SK-N-SH treated with all-trans-retinoic acid at 6 μM for 48 hours (cell line): ENCODE measurements around the gene SRGN.

Experiments
- ATAC-seq: fragments of 200-7000 bp; cut with Tn5 transposase; 3 replicates; pipeline ENCODE4 v1.9.1; 2020; ENCODE audit warnings: mild to moderate bottlenecking, moderate library complexity
- ARNTL ChIP-seq: fragments of 450-650 bp; formaldehyde crosslinking; IDR thresholded peaks from 2 replicates; pipeline ENCODE4 v1.5.0; 2020; ENCODE audit warnings: low read depth, mild to moderate bottlenecking, moderate library complexity, borderline replicate concordance
- BACH2 ChIP-seq: fragments of 250-450 bp; sonication (Bioruptor Pico); IDR thresholded peaks from 2 replicates; pipeline ENCODE4 v1.9.0; 2021; ENCODE audit warnings: mild to moderate bottlenecking, borderline replicate concordance
- CSDC2 ChIP-seq: fragments of 250-450 bp; sonication (Bioruptor Pico); IDR thresholded peaks from 2 replicates; pipeline ENCODE4 v1.5.0; 2020; ENCODE audit warnings: mild to moderate bottlenecking, moderate library complexity
- ESRRG ChIP-seq: fragments of 250-450 bp; sonication (Bioruptor Pico); IDR thresholded peaks from 2 replicates; pipeline ENCODE4 v1.6.1; 2021; ENCODE audit warnings: mild to moderate bottlenecking
- GLIS3 ChIP-seq: fragments of 250-450 bp; sonication (Bioruptor Pico); IDR thresholded peaks from 2 replicates; pipeline ENCODE4 v1.5.0; 2020; ENCODE audit warnings: mild to moderate bottlenecking, moderate library complexity
- ISL1 ChIP-seq: fragments of 250-450 bp; sonication (Bioruptor Pico); IDR thresholded peaks from 2 replicates; pipeline ENCODE4 v2.1.2; 2022; ENCODE audit warnings: mild to moderate bottlenecking, moderate library complexity
- PPARA ChIP-seq: fragments of 250-450 bp; sonication (Bioruptor Pico); IDR thresholded peaks from 2 replicates; pipeline ENCODE4 v1.5.0; 2020; ENCODE audit warnings: mild to moderate bottlenecking, borderline replicate concordance
- RARB ChIP-seq: fragments of 250-450 bp; sonication (Bioruptor Pico); IDR thresholded peaks from 2 replicates; pipeline ENCODE4 v1.8.0; 2021; ENCODE audit warnings: mild to moderate bottlenecking, moderate library complexity
- SNAI2 ChIP-seq: fragments of 250-450 bp; sonication (Bioruptor Pico); IDR thresholded peaks from 2 replicates; pipeline ENCODE4 v1.5.0; 2020; ENCODE audit warnings: mild to moderate bottlenecking, moderate library complexity
- TCF4 ChIP-seq: fragments of 250-450 bp; sonication (Bioruptor Pico); IDR thresholded peaks from 2 replicates; pipeline ENCODE4 v1.8.0; 2021; ENCODE audit warnings: mild to moderate bottlenecking, moderate library complexity, borderline replicate concordance
- TOX ChIP-seq: fragments of 250-450 bp; sonication (Bioruptor Pico); IDR thresholded peaks from 2 replicates; pipeline ENCODE4 v1.8.0; 2021; ENCODE audit warnings: mild to moderate bottlenecking, moderate library complexity, borderline replicate concordance
- ZC3H10 ChIP-seq: fragments of 250-450 bp; sonication (Bioruptor Pico); IDR thresholded peaks from 2 replicates; pipeline ENCODE4 v1.5.1; 2021; ENCODE audit warnings: mild to moderate bottlenecking, moderate library complexity
- ZNF70 ChIP-seq: fragments of 450-650 bp; formaldehyde crosslinking; IDR thresholded peaks from 2 replicates; pipeline ENCODE4 v1.5.0; 2020; ENCODE audit warnings: mild to moderate bottlenecking, moderate library complexity
- ZNF8 ChIP-seq: fragments of 450-650 bp; formaldehyde crosslinking; IDR thresholded peaks from 2 replicates; pipeline ENCODE4 v1.5.0; 2020; ENCODE audit warnings: mild to moderate bottlenecking, moderate library complexity
- TF ChIP-seq, protein P1 (sequence below): fragments of 250-450 bp; sonication (Bioruptor Pico); IDR thresholded peaks from 2 replicates; pipeline ENCODE4 v1.5.1; 2021; ENCODE audit warnings: mild to moderate bottlenecking, moderate library complexity
- TF ChIP-seq, protein P2 (sequence below): fragments of 250-450 bp; sonication (Bioruptor Pico); IDR thresholded peaks from 2 replicates; pipeline ENCODE4 v1.5.0; 2020; ENCODE audit warnings: mild to moderate bottlenecking, moderate library complexity
- TF ChIP-seq, protein P3 (sequence below): fragments of 250-450 bp; sonication (Bioruptor Pico); IDR thresholded peaks from 2 replicates; pipeline ENCODE4 v1.8.0; 2021; ENCODE audit warnings: low read depth, mild to moderate bottlenecking, moderate library complexity, borderline replicate concordance
- TF ChIP-seq, protein P4 (sequence below): fragments of 250-450 bp; sonication (Bioruptor Pico); IDR thresholded peaks from 2 replicates; pipeline ENCODE4 v1.5.1; 2020; ENCODE audit warnings: low read depth, mild to moderate bottlenecking, moderate library complexity

SRGN gene

DNA sequence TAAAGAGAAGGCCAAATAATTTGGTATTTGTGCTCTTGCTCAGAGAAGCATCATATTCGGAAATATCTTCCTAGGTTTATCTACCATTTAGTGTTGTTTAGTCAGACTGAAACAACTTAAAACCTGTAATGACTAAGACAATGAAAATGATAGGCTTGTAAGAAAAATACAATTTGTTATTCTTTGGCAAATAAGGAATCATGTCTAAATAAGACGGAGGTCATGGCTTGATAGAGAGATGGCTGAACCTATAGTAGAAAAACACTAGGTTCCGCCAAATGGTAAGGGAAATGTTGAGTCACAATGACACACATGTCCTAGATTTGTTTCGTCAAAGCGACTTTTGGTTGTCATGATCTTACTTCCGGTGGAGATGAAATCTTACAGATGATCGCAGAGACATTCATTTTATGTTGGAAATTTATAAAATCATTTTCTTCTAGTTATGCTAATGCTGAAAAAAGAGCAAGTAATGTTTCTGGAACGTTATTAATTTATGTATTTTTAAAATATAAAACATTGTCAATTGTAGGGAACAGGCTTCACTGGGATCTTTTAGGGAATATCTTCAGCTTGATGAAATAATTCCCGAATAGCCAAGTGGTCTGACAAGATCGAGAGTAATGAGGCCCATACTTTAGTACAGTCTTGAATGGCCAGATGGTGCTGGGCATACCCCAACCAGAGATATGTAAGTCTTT lies 1.0 kb downstream of the SRGN start:
- ATAC-seq: no peak
- TF ChIP-seq, protein P1, sequence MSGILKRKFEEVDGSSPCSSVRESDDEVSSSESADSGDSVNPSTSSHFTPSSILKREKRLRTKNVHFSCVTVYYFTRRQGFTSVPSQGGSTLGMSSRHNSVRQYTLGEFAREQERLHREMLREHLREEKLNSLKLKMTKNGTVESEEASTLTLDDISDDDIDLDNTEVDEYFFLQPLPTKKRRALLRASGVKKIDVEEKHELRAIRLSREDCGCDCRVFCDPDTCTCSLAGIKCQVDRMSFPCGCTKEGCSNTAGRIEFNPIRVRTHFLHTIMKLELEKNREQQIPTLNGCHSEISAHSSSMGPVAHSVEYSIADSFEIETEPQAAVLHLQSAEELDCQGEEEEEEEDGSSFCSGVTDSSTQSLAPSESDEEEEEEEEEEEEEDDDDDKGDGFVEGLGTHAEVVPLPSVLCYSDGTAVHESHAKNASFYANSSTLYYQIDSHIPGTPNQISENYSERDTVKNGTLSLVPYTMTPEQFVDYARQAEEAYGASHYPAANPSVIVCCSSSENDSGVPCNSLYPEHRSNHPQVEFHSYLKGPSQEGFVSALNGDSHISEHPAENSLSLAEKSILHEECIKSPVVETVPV (CRISPR knock-in tag): no peak
- TF ChIP-seq SNAI2: no peak
- no peak for TF ChIP-seq ZC3H10 (CRISPR knock-in tag)
- TF ChIP-seq BACH2 (CRISPR knock-in tag): no peak
- no peak for TF ChIP-seq TOX (CRISPR knock-in tag)
- TF ChIP-seq ZNF8 (CRISPR knock-in tag): no peak
- TF ChIP-seq, protein P2, sequence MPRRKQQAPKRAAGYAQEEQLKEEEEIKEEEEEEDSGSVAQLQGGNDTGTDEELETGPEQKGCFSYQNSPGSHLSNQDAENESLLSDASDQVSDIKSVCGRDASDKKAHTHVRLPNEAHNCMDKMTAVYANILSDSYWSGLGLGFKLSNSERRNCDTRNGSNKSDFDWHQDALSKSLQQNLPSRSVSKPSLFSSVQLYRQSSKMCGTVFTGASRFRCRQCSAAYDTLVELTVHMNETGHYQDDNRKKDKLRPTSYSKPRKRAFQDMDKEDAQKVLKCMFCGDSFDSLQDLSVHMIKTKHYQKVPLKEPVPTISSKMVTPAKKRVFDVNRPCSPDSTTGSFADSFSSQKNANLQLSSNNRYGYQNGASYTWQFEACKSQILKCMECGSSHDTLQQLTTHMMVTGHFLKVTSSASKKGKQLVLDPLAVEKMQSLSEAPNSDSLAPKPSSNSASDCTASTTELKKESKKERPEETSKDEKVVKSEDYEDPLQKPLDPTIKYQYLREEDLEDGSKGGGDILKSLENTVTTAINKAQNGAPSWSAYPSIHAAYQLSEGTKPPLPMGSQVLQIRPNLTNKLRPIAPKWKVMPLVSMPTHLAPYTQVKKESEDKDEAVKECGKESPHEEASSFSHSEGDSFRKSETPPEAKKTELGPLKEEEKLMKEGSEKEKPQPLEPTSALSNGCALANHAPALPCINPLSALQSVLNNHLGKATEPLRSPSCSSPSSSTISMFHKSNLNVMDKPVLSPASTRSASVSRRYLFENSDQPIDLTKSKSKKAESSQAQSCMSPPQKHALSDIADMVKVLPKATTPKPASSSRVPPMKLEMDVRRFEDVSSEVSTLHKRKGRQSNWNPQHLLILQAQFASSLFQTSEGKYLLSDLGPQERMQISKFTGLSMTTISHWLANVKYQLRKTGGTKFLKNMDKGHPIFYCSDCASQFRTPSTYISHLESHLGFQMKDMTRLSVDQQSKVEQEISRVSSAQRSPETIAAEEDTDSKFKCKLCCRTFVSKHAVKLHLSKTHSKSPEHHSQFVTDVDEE: no peak
- no peak for TF ChIP-seq TCF4 (CRISPR knock-in tag)
- no peak for TF ChIP-seq ARNTL
- no peak for TF ChIP-seq ZNF70 (CRISPR knock-in tag)
- TF ChIP-seq, all 23 proteins: peak for 0

DNA sequence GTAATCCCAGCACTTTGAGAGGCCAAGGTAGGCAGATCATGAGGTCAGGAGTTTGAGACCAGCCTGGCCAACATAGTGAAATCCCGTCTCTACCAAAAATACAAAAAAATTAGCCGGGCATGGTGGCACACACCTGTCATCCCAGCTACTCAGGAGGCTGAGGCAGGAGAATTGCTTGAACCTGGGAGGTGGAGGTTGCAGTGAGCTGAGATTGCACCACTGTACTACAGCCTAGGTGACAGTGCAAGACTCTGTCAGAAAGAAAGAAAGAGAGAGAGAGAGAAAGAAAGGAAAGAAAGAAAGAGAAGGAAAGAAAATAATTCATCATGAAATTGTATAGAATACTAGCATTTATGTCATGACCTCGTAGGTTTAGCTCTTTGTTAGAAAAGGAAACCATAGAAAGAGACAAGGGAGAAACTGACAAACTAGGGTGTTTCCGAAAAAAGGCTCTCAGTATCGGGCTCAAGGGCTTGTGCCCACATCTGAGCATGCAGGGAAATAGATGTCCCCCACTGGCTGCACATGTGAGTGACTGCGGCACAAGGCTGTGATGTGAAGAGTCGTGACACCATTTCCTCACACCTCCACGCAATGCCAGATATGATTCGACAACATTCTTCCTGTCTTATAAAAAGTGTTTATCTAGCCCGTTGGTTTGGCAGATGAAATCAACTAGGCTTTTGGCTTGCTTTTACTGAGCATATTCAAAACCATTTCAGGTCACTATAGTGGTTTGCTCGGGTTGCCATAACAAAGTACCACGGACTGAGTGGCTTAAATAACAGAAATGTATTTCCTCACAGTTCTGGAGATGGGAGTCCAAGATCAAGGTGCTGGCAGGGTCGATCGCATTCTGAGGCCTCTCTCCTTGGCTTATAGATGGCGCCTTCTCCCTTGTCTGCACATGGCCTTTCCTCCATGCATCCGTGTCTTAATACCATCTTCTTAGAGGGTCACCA lies 2.0 kb downstream of the SRGN start:
- no peak for ATAC-seq
- TF ChIP-seq ZNF8 (CRISPR knock-in tag) (no peak), TOX (CRISPR knock-in tag) (no peak), BACH2 (CRISPR knock-in tag) (no peak), ISL1 (CRISPR knock-in tag) (no peak), PPARA (CRISPR knock-in tag) (no peak), RARB (CRISPR knock-in tag) (no peak), ESRRG (no peak), CSDC2 (CRISPR knock-in tag) (no peak), SNAI2 (no peak), TCF4 (CRISPR knock-in tag) (no peak), ZNF70 (CRISPR knock-in tag) (no peak), GLIS3 (CRISPR knock-in tag) (no peak)
- TF ChIP-seq, protein P3, sequence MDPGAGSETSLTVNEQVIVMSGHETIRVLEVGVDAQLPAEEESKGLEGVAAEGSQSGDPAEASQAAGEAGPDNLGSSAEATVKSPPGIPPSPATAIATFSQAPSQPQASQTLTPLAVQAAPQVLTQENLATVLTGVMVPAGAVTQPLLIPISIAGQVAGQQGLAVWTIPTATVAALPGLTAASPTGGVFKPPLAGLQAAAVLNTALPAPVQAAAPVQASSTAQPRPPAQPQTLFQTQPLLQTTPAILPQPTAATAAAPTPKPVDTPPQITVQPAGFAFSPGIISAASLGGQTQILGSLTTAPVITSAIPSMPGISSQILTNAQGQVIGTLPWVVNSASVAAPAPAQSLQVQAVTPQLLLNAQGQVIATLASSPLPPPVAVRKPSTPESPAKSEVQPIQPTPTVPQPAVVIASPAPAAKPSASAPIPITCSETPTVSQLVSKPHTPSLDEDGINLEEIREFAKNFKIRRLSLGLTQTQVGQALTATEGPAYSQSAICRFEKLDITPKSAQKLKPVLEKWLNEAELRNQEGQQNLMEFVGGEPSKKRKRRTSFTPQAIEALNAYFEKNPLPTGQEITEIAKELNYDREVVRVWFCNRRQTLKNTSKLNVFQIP (CRISPR knock-in tag): no peak
- TF ChIP-seq, protein P1 (CRISPR knock-in tag): no peak
- TF ChIP-seq, protein P4, sequence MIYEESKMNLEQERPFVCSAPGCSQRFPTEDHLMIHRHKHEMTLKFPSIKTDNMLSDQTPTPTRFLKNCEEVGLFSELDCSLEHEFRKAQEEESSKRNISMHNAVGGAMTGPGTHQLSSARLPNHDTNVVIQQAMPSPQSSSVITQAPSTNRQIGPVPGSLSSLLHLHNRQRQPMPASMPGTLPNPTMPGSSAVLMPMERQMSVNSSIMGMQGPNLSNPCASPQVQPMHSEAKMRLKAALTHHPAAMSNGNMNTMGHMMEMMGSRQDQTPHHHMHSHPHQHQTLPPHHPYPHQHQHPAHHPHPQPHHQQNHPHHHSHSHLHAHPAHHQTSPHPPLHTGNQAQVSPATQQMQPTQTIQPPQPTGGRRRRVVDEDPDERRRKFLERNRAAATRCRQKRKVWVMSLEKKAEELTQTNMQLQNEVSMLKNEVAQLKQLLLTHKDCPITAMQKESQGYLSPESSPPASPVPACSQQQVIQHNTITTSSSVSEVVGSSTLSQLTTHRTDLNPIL (CRISPR knock-in tag): no peak

DNA sequence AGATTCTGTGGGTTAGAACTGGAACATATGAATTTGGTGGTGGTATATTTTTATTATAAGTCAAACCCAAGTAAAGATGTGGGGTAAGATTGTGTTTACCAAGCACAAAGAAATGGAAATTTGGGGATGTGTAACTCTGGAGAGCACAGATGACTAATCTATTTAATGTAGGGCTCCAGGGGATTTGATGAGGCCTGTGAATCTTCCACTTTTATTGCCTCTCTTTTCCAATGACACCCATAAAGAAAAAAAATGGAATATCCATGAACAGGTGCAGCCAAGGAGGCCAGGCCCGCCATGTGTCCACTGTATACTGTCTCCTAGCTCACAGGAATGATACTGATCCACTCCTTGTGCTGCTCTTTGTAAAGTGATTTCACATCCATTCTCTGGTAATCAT lies 2.8 kb downstream of the SRGN start:
- no peak for ATAC-seq
- no peak for TF ChIP-seq GLIS3 (CRISPR knock-in tag)
- TF ChIP-seq, protein P3 (CRISPR knock-in tag): no peak
